HG02852 (cell line): Measurements from ENCODE around the gene ZNF490.
A peak's percentile ranks its signal among the peaks of the same experiment; 100 is the strongest.
"Not testable (repeated sequence)": the region's sequence is repeated elsewhere in the genome, so short reads cannot be mapped to it uniquely, and the experiment has no call there.

Experiments used
- ATAC-seq: cut with Tn5 transposase; IDR thresholded peaks from one replicate; pipeline ENCODE4 v1.9.1; 2021; ENCODE audit warnings: mild to moderate bottlenecking, moderate library complexity; ENCODE audit not compliant: unreplicated experiment

ZNF490 gene

DNA sequence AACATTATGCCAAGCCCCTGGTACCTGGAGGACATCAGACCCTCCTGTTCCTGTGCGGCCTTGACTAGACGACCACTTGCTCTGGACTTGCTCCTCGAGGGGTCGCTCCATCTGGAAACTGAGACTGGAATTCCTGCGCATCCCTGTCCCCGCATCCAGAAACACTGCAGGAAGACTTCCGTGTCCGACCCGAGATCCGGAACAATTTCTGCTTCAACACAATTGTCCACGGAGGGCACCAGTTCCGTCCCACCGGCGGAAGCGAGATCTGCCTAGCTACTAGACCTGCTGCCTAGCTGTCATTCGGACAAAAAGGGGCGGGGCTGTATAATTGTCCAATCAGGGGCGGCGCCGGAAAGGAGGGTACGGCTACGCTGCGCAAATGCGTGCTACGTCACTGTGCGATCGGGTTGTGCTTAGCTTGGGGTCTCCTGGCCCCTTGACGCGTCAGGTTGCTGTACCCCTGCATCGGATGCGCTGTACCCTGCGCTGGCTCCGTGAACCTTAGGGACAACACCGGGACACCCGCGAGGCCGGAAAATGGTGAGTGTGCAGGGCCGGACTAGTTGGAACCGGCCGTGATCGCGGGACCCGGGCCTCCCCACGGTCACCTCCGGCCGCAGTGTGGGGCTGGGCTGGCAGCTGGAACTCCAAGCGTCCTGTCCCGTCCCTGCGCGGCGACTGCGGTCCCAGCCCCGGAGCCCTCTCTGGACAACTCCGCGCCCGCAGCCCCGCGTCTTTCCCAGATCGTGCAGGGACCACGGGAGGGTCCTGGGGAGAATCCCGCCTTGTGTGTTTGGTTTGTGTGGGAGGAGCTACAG is at the start of gene ZNF490, which contains the start of gene ZNF791:
Gene ZNF490 (minus strand): TSS at position 274 of the 821 bp plus-strand sequence. CDS start 133 bp downstream, at position 141.
Gene ZNF791 (plus strand): TSS at position 381 of the 821 bp plus-strand sequence. CDS start 160 bp downstream, at position 541.
- peak; percentile 78 for ATAC-seq

DNA sequence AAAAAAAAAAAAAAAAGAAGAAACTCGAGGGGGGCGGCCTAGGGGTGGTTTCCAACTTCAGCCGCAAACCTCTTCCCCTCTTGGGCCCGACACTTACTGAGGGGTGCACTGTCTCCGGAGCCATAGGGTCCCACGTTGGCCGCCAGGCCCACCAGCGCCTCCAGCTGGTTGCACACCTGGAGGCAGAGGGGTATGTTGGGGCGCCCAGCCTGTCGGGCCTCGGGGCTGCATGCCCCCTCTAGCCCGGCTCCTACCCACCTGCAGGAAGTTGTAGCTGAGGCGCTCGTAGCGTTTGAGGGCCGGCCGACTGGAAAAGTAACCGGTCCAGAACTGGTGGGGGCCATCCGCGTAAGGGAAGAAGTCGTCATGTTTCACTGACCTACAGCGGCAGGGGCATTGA is 47.4 kb upstream of the ZNF490 start:
- no peak for ATAC-seq

DNA sequence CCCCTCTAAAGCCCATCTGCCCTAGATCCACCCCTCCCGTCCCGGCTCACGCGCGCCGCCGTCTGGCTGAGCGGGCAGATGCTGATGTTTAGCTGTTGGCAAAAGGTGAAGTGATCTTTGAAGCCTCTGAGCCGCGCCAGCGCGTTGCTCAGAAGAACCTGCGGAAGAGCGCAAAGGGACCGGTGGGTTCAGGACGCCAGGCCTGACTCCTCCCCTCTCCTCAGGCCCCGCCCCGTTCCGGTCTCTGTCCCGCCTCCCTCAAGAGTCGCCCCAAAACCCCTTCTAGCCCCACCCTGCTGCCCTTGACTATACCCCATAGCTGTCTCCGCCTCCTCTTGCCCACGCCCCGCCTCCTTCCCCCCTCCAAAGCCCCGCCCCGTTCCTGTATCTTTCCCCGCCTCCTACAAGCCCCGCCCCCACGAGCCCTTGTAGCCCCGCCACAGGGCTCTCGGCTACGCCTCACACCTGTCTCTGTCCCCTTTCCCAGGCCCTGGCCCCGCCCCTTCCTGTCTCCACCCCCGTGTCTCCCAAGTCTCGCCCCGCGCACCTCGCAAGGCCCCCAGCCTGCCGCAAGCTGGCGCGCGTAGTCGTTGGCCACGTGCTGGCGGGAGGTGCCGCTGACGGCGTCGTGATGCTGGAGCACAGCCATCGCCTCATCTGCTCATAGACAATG is 46.4 kb upstream of the ZNF490 start:
- ATAC-seq = no peak

DNA sequence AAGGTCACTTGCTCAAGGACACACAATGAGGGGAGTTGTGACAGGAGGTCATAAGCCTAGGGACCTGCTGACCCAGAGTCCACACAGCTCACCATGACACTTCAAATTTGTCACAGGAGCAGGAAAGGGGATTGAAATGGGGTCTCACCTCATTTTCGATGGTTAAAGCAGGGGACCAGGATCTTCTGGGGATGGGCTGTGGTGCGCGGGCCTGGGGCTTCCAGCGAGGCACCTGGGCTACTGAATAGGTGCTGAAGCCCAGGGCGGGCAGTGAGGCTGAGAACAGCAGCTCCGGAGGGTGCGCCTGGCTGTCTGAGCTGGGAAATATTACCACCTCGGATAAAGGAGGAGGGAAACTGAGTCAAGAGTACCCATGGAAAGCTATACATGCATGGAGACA is 44.9 kb upstream of the ZNF490 start:
- ATAC-seq = no peak

DNA sequence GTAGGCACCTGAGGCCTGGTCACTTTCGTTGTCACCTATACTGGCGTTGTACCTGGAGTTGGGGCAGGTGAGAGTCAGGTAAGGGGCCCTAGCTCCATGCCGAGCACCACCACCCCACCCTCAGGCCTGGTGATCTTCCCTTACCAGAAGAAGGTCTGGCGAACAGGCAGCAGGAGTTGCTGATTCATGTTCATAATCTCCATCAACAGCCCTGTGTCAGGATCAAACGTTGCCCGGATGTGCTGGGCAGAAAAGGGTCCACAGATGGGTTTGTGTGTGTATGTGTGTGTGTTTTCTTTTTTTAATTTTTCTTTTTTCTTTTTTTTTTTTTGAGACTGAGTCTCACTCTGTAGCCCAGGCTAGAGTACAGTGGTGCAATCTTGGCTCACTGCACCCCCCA is 41.6 kb upstream of the ZNF490 start:
- no peak for ATAC-seq

DNA sequence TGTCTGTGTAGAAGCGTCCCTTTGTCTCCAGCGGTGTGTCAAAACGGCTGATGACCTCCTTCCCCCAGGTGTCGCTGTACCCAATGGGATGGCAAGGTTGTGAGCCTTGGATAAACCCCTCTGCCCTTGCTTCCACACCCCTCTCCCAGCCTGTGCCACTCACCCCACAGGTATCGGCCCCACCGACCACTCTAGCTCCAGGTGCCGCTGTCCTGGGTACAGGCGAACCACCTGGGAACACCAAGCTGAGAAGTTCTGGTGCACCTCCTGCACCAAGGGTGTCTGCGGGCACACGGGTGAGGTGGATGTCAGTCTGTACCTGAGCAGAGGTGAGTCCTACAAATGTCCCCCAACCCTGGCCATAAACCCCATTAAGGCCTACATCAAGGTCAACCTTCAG is 39.3 kb upstream of the ZNF490 start:
- no peak for ATAC-seq

DNA sequence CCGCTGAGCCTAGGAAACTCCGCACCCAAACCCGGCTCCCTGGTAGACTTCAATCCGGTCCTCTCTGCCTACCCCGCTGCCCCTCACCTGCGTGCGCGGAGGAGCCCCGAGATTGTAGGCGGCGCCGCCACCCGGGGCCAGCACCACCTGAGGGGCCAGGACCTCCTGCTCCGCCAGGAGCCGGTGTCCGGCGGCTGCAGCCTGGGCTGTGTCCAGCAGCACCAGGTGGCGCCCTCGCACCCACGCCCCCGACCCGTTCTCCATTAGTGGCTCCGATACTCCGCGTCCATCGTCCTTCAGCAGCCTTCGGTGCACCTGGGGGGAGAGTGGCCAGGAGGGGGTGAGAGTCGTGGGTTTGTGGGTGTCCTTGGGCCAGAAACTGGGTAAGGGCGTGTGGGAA is 37.5 kb upstream of the ZNF490 start:
- ATAC-seq = no peak

DNA sequence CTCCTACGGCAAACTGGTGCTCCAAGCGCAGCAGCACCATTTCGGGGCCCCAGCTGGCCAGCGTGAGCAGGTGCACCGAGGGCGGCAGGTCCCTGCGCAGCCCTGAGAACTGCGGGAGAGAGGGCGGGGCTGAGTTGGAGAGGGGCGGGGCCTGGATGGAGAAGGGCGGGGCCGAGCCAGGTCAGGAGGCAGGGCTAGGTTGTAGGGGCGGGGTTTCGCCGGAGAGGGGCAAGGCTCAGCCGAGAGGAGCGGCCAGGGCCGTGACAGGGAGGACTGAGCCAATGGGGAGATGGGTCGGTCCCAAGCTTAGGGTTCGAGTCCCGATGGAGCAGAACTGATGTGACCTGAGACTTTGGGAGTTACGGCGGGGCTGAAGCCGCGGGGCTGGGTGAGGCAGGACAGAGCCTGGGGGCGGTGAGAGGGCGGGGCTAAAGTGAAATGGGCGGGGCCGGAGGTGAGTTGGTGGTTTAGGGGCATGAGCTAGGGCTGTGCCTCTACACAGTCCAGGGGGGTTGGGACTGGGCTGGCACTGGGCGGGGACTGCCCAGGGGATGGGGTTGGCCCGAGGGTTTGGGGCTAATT is 37.0 kb upstream of the ZNF490 start:
- ATAC-seq = no peak

DNA sequence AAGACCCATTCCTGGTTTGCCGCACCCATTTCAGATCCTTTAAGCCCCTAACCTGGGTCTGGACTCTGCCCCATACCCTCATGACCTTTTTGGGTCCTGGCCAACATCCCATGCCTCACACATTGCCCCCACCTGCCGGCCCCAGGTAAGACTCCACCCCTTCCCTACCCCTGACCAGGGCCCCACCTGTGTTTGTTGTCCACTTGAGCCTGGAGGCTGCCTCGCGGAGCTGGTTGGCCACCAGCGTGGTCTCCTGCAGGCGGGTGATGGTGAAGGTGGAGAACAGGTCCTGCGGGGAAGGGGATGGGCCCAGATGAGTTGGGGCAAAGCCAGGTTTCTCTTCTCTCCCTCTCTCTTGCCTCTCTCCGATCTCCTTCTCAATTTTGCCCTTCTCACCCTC is 36.4 kb upstream of the ZNF490 start:
- ATAC-seq = no peak

DNA sequence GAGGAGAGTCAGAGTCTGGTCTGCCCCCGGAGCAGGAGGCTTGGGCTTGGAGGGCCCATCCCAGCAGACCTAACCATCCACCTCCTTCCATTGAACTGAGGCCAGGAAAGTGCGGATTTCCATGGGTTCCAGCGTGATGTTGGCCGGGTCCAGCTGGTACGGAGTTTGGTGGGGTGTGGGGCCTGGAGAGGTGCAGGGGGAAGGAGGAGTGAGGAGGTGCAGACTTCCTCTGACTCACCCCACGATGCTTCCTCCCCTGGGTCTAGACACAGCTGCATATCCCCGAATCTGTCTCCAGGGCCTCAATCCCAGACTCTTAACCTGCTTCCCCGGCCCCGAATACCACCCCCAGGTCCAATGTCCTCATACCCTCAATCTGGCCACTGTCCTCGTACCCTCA is 35.9 kb upstream of the ZNF490 start:
- ATAC-seq = no peak

DNA sequence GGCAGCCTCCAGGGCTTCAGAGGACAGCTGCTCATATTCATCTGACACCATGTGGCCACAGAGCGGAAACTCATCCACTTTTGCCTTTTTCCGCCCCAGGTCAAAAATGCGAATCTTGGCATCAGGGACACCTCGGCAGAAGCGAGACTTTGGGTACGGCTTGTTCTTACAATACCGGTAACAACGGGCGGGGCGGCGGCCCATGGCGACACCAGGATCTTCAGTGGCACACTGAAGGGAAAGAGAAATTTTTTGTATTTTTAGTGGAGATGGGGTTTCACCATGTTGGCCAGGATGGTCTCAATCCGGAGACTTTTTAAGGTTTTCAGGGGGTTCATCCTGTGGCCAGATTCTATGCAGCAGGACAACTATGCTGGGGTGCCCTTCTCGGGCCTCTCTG is 33.1 kb upstream of the ZNF490 start:
- ATAC-seq = not testable (repeated sequence)

DNA sequence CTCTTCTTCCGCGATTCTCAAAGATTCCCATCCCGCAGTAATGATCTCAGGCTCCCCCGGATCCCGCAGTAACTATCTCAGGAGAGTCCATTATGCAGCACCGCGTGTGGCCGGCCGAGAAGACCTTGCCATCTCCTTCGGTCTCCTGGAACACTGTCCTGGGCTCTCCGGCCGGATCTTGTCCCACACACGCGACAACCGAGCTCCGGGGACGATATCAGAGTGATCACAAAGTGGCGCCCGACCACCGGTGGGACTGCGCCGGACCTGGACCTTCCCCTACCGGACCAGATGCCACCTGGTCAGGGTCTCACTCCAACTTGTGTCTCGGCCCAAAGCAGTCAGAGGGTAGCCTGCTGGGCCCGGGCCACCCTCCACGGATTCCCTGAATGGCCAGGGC is 31.9 kb upstream of the ZNF490 start:
- no peak for ATAC-seq

DNA sequence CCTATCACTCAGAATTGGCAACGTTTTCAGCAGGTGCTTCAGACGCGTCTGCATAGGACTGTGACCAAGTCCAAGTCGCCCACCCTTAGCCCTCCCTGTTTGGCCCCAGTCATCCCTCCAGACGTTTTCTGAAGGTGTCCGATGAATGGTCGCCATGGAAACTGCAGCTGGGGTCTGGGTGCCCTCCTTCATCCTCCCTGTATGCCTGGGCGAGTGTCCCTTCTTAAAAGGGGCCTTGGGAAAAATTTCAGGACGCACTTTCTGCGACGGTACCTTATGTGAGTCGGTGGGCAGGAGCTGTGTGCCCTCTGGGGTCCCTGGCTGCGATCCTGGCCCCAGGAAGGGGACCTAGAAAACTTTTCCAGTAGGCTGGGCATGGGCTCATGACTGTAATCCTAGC is 30.8 kb upstream of the ZNF490 start:
- ATAC-seq = no peak

DNA sequence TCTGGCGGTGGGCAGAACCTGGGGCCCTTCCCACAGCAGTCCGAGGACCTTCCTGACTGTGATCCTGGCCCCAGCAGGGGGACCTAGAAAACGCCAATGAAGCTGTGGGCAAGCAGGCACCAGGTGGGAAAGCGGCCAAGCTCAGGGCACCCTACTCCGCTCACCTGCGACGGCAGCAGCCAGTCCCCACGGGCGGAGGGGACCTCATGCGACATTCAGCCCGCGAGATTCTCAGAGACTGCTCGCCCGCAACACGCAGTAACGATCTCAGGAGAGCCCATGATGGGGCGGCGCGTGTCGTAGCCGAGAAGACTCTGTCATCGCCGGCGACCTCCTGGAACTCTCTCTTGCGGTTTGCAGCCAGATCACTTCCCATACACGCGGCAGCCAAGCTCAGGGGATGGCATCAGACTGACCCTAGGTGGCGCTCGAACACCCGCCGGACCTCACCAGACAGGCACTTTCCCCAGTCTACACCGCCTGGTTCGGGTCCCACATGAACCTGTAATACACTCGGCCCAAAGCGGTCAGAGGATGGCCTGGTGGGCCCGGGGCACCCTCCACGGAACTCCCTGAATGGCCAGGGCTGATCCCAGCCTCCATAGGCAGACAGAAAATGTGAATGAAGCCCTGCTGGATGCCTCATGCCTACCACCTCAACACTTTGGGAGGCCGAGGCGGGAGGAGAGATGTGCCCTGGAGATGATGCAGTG is 29.4 kb upstream of the ZNF490 start:
- peak; percentile 45 for ATAC-seq

DNA sequence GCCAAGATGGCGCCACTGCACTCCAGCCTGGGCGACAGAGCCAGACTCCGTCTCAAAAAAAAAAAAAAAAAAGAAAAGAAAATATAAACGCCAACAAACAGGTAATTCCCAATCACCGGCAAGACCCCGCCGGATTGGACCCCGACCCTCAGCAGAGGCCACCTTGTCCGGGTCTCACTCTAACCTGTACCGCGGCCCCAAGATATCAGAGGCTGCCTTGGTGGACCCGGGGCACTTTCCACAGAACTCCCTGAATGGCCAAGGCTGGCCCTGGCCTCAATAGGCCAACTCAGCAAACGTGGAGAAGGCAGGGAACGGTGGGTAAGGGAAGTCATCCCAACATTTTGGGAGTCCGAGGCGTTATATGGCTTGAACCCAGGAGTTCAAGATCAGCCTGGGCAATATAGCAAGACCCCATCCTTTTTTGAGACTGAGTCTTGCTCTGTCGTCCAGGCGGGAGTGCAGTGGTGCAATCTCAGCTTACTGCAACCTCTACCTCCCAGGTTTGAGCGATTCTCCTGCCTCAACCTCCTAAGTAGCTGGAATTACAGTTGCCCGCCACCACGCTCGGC is 28.1 kb upstream of the ZNF490 start:
- ATAC-seq = no peak

DNA sequence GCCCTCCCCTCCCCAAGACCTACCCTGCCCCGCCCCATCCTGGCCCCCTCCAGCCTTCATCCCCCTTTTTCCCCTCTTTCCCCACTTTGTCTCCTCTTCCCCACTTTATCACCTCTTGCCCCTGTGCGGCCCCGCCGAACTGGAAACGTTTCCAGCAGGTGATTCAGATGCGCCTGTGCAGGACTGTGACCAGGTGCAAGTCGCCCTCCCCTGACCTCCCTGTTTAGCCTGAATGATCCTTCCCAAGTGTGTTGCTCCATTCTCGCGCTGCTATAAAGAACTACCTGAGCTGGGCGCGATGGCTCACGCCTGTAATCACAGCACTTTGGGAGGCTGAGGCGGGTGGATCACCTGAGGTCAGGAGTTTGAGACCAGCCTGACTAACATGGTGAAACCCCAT is 26.0 kb upstream of the ZNF490 start:
- ATAC-seq = no peak

DNA sequence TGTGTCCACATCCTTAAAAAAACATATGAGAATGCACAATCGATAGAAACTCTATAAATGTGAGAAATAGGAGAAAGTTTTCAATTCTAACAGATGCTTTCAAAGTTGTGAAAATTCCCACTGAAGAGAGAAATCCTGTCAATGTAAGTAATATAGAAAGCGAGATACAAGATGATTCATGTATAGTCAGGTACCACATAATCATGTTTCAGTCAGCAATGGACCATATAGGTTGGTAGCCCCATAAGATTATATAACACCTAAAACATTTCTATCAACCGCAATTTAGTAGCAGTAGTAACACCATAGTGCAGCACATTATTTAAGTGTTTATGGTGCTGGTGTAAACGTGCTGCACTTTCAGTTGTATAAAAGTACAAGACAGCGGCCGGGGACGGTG is 18.6 kb upstream of the ZNF490 start:
- ATAC-seq = no peak

DNA sequence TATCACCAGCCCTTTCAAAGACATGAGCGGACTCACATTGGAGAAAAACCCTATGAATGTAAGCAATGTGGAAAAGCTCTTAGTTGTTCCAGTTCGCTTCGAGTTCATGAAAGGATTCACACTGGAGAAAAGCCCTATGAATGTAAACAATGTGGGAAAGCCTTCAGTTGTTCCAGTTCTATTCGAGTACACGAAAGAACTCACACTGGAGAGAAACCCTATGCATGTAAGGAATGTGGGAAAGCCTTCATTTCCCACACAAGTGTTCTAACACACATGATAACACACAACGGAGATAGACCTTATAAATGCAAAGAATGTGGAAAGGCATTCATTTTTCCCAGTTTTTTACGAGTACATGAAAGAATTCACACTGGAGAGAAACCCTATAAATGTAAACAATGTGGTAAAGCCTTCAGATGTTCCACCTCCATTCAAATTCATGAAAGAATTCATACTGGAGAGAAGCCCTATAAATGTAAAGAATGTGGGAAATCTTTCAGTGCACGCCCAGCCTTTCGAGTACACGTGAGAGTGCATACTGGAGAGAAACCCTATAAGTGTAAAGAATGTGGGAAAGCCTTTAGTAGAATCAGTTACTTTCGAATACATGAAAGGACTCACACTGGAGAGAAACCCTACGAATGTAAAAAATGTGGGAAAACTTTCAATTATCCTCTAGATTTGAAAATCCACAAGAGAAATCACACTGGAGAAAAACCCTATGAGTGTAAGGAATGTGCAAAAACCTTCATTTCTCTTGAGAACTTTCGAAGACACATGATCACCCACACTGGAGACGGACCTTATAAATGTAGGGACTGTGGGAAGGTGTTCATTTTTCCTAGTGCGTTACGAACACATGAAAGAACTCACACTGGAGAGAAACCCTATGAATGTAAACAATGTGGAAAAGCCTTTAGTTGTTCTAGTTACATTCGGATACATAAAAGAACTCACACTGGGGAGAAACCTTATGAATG is 17.7 kb upstream of the ZNF490 start:
- no peak for ATAC-seq

DNA sequence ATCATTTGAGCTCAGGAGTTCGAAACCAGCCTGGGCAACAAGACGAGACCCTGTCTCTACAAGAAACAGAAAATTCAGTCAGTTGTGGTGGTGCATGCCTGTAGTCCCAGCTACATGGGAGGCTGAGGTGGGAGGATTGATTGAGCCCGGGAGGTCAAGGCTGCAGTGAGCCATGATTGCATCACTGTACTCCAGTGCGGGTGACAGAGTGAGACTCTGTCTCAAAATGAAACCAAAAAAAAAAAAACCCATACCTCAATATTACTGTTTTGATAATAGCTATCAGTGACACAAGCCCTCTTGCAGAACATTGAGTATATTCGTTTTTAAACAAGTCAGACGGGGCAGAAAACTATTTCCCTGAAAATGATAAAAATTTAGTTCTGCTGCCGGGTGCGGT is 16.3 kb upstream of the ZNF490 start:
- ATAC-seq = no peak
